HG03520 (cell line): ENCODE data around the gene RASGEF1C.

Source experiments
- ATAC-seq: cut with Tn5 transposase; IDR thresholded peaks from one replicate; pipeline ENCODE4 v1.9.1; 2021; ENCODE audit warnings: mild to moderate bottlenecking, moderate library complexity; ENCODE audit not compliant: unreplicated experiment

Gene RASGEF1C

DNA sequence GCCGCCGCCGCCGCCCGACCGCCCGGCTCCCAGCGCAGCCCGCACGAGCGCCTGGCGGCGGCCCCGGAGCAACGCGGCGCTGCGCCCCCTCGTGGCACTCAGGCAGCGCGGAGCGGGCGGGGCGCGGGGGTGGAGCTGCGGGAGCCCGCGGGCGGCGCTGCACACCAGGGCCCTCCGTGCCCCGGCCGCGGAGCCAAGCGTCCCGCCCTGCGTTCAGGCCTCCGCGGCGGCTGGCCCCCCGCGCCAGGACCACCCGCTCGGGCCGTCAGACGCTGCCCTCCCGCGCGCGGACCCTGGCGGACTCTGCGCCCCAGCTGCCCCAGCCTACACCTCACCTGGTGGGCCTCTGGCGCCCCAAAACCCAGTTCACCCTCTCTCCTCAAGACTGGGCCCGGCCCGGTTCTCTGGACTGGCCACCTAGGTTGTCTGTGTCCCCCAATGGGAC lies at the start of gene RASGEF1C:
RASGEF1C (minus strand) TSS at position 75 of the 445 bp plus-strand sequence. CDS start 71,159 bp downstream, outside the sequence.
- no peak for ATAC-seq

DNA sequence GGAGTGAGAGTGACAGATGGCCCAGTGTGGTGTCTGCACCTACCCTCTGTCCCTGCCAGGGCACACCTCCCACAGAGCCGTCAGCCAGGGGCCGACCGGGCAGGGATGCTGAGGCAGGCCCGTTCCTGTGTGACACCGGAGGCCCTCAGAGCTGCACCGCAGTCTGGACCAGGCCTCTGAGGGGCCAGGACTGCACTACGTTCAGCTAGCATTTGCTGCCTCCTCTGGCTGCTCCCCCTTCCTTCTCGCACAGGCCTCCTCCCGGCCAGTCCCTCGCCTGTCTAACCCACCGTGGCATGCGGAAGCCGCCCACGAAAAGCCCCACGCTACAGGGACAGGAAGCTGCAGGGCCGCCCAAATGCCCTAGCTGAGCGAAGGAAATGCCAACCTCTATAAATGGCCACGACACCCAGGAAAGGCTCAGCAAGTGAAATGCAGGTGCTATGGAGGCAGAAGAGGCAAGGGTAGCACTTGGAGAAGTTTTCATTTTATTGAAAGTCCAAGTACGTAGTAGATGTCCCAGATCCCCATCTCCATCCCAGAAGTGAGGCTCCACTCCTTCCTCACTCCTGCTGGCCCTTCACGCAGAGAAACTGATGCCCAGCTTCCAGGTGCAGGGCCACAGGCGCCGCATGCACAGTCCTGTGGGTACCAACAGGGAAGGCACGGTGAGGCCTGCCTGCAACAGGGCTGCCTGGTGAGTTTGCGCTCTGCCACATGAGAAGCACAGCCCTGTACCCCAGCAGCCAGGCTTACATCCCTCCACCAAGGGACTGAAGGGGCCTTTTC lies 44.2 kb upstream of the RASGEF1C start:
- no peak for ATAC-seq

DNA sequence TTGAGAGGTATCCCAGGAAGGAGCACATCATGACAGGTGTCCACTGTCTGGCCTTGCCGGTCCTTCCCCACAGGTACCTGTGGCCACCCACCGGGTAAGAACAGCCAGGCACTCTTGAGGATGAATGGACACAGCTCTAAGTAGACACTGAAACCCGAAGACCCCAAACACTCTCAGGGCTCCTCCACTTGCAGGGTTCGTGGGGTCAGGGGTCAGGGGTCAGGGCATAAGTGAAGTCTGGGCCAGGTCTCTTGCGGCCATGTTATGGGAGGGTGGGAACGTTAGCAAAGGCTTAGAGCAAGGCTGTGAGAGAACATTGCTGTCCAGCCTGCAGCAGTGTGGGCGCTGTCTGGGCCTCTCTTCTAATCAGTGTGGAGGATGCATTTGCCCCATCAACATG lies 42.9 kb upstream of the RASGEF1C start:
- no peak for ATAC-seq

DNA sequence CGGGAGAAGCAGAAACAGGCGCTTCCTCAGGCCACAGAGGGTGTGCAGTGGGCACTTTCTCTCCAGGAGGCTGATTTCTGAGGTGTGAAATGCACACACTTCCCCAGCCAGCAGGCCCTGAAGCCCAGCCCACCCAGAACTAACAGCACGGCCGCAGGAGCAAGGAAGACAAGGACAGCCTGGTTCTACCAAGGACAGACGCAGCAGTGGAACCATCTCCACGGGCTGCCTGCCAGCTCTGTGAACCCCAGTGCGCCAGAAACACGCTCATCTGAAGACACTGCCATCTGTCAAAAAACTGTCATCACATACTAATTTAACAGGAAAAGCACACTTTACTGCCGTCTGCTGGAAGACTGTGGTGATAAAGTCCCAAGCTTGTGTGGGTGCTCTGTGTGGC lies 42.1 kb upstream of the RASGEF1C start:
- no peak for ATAC-seq

DNA sequence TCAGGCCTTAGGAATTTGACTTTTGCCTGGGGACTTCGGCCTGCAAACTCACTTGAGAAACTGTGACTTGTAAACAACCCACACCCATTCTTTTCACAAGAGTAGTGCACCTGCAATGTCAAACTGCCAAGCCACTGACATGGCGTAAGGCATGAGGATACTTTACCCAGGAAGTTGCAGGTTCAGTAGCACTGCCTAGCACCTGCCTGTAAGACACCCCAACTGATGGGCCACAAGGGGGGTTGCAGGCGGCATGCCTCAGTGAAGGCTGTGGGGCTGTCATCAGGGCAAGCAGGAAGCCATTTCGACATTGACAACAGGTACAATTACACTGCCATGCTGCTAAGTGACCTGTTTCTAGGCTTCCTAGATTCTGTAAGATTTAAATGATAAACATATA lies 41.3 kb upstream of the RASGEF1C start:
- ATAC-seq: no peak

DNA sequence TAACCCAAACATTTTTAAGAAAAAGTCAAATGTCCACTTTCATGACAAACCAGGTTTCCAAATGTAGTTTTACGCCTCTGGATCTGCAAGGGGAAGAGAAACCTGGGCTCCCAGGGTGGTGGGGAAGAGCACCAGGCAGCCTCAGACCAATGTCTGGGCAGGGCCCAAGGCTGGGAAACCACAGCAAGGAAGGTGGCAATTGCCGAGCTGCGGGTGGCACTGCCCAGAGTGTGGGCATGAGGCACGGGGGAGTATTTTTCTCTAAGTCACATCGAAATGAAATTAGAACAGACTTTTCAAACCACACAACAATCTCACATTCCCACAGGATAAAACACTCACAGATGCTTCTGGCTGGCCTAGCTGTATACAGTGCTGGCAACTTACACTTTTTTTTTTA lies 32.6 kb upstream of the RASGEF1C start:
- ATAC-seq: no peak

- no peak for ATAC-seq
Observed at GRCh38 chr5:180238631-180239030, 29.6 kb upstream of the RASGEF1C start.

GRCh38 chr5:180235846-180236245 lies 26.8 kb upstream of the RASGEF1C start:
- ATAC-seq: no peak

GRCh38 chr5:180235077-180235476 lies 26.1 kb upstream of the RASGEF1C start:
- no peak for ATAC-seq

GRCh38 chr5:180234271-180234670 lies 25.3 kb upstream of the RASGEF1C start:
- ATAC-seq: no peak

DNA sequence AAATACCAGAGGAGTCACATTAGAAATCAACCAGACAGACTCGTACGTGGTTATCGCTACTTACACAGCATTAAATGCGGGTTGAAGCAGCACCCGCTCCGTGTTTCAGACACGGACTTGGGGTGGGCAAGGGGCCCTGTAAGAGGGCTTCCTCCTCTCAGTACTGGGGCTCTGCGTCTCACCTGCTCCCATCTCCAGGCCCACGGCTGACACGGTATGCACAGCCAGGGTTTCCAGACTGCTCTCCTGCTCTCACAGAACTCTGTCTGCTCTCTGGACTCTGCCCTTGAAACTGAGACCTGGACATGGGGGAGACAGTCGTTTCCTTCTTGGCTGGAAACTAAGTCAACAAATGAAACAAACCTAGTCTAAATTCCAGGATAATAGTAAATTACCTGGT lies 24.7 kb upstream of the RASGEF1C start:
- ATAC-seq: no peak

GRCh38 chr5:180230017-180230416 lies 21.0 kb upstream of the RASGEF1C start:
- no peak for ATAC-seq

DNA sequence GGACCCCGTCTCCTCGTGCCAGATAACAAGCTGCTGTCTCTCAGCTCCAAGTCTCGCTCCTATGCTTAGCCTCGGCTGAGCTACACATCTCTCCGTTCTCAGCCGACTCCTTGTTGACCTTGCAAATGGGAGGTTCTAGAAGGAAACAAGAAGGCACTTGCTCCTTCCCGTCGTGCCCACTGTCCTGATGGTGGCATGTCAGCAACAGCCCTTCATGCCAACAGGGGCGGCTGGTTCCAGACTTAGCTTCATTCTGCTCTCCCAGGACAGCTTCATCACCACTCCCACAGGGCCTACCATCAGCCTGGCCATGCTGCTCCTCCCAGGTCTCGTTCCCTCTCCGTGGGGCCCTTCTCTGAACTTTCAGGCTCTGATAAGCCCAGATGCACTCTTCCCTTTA lies 13.0 kb upstream of the RASGEF1C start:
- no peak for ATAC-seq

GRCh38 chr5:180217797-180218196 lies 8.8 kb upstream of the RASGEF1C start:
- ATAC-seq: no peak

- no peak for ATAC-seq
Observed at GRCh38 chr5:180216646-180217171, 7.7 kb upstream of the RASGEF1C start.

DNA sequence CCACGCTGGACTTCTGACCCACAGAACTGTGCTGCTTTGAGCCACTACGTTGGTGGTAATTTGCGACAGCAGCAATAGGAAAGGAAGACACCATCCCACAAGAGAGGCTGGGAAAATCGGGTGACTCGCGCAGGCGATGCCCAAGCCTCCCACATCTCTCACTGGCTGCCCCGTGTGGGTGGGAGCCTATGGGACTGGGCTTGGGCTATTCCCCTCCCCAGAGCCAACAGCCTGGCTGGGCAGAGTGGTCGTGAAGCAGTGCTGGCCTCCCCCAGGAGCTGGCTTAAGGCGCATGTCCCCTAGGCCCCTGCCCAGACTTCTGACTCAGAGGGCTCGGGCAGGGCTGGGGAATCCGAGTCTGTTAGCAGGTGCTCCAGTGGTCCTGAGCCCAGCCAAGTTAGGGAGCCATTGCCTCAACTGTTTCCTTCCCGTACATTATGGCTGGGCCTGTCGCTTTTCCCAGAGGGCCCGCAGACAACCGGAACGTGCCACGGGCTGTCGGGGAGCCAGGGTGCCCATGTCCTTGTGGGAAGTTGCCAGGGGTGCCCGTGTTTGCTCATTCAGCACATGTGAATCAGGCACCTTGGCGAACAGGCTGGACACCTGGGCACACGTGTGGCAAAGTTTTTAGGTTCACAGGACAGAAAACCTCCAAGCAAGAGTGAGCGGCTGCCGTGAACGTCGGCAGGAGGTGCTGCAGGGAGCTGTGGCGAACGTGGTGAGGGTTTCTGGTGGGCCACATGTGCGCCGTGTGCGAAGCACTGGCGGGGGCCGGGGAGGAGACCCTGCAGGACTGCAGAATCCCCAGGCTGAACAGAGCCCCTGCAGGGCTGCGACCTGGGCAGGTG lies 7.0 kb upstream of the RASGEF1C start:
- ATAC-seq: no peak

DNA sequence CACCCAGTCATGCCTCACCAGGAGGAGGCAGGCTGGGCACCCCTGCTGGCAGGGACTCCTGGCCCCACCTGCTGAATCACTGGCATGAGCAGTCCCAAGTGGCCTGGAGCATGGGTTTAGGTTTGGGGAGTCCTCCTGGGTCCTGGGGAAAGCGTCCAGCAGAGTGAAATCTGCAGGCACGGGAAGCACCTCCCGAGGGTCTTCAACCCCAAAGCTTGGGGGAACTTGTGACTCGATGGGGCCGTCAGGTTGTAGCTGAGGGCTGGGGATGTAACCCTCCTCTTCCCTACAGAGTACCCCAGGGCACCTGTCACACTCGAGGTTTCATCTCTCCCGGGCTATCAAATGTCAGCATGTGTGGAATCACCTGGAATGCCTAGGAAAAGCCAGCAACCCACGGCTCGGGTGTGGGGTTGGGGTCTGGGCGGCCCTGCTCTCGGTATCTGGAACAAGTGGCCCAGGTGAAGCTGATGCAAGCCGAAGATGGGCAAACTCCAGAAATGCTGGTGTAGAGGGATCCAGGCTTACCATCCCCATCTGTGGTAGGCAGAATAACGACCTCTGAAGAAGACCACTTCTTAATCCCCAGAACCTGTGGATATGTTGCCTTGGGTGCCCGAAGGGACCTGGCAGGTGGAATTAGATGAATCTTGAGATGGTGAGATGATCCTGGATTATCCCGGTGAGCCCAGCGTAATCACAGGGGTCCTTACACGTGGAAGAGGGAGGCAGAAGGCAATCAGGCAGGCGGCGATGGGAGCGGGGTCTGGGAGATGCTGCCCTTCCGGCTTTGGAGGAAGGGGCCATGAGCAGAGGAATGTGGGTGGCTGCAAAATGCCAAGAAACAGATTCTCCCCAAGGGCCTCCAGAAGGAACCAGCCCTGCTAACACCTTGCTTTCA lies 6.1 kb upstream of the RASGEF1C start:
- ATAC-seq: no peak

DNA sequence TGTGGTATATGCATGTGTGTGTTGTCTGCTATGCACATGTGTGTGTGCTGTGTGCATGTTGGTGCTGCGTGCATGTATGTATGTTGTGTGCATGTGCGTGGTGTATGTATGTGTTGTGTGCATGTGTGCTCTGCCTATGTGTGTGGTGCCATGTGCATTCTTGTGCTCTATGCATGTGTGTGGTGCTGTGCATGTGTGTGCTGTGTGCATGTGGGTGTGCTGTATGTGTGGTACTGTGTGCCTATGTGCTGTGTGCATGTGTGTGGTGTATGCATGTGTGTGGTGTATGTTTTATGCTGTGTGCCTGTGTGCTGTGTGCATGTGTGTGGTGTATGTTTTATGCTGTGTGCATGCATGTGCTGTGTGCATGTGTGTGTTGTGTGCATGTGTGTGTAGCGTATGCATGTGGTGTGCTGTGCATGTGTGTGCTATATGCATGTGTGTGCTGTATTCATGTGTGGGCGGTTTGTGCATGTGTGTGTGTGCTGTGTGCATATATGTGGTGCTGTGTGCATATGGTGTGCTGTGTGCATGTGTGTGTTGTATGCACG lies 4.7 kb upstream of the RASGEF1C start:
- ATAC-seq: no peak

- ATAC-seq: no peak
Observed at GRCh38 chr5:180213256-180213600, 4.2 kb upstream of the RASGEF1C start.
